GM21737 (cell line): ENCODE data around the gene RRBP1.

ENCODE experiments used
- ATAC-seq: cut with Tn5 transposase; IDR thresholded peaks from one replicate; pipeline ENCODE4 v1.9.1; 2021; ENCODE audit warnings: mild to moderate bottlenecking, moderate library complexity; ENCODE audit not compliant: unreplicated experiment

RRBP1 gene

GRCh38 chr20:17650301-17651128, 31.5 kb downstream of the RRBP1 start:
- ATAC-seq = no peak

GRCh38 chr20:17648791-17649730, 33.0 kb downstream of the RRBP1 start:
- ATAC-seq = no peak

- ATAC-seq = no peak
Measured at GRCh38 chr20:17648315-17648646, 33.8 kb downstream of the RRBP1 start.

GRCh38 chr20:17647391-17648314, 34.4 kb downstream of the RRBP1 start:
- no peak for ATAC-seq

GRCh38 chr20:17646961-17647301, 35.1 kb downstream of the RRBP1 start:
- ATAC-seq = no peak

- no peak for ATAC-seq
Measured at GRCh38 chr20:17646209-17646960, 35.7 kb downstream of the RRBP1 start.

GRCh38 chr20:17645546-17646208, 36.4 kb downstream of the RRBP1 start:
- no peak for ATAC-seq

GRCh38 chr20:17645010-17645409, 37.0 kb downstream of the RRBP1 start:
- ATAC-seq = no peak

- ATAC-seq = no peak
Measured at GRCh38 chr20:17644451-17644850, 37.6 kb downstream of the RRBP1 start.

GRCh38 chr20:17643531-17644188, 38.4 kb downstream of the RRBP1 start:
- ATAC-seq = no peak

- no peak for ATAC-seq
Measured at GRCh38 chr20:17642404-17643269, 39.4 kb downstream of the RRBP1 start.

GRCh38 chr20:17641993-17642392, 40.0 kb downstream of the RRBP1 start:
- ATAC-seq = no peak

GRCh38 chr20:17641520-17641964, 40.5 kb downstream of the RRBP1 start:
- no peak for ATAC-seq

- no peak for ATAC-seq
Measured at GRCh38 chr20:17640875-17641378, 41.1 kb downstream of the RRBP1 start.

GRCh38 chr20:17640146-17640874, 41.7 kb downstream of the RRBP1 start:
- no peak for ATAC-seq

- no peak for ATAC-seq
Measured at GRCh38 chr20:17638835-17639407, 43.1 kb downstream of the RRBP1 start.
